Sigmoid colon (tissue), 7 donors: ENCODE measurements around the gene GNG2. TPM values are rescaled to one million over a fixed set of nuclear protein-coding genes. Genes with fewer than 3 reads are reported as not detected.

Experiments
- DNase-seq: peaks from one replicate; pipeline ENCODE4 v3.0.0-alpha.2; 2019
- H3K27ac ChIP-seq, 4 donors: fragments of 200-600 bp; sonication (generic); one replicate each; pipeline ENCODE4 v1.5.1; 2016 to 2019; ENCODE audit warnings: mild to moderate bottlenecking in 1 of 4
- H3K27me3 ChIP-seq, 3 donors: fragments of 200-600 bp; sonication (generic); one replicate each; pipeline ENCODE4 v1.5.1; 2019; ENCODE audit warnings: mild to moderate bottlenecking in 1 of 3
- H3K36me3 ChIP-seq, 4 donors: fragments of 200-600 bp; sonication (generic); one replicate each; pipeline ENCODE4 v1.5.1; 2016 to 2019
- H3K4me1 ChIP-seq, 4 donors: fragments of 200-600 bp; sonication (generic); one replicate each; pipeline ENCODE4 v1.5.1; 2017 to 2019
- H3K4me3 ChIP-seq, 4 donors: fragments of 200-600 bp; sonication (generic); one replicate each; pipeline ENCODE4 v1.5.1; 2017 to 2019; ENCODE audit warnings: mild to moderate bottlenecking in 2 of 4, moderate library complexity in 1 of 4
- H3K9me3 ChIP-seq, 4 donors: fragments of 200-600 bp in 3 of 4; sonication (generic) in 3 of 4; one replicate each; pipeline versions ENCODE4 v1.5.1 to v1.6.1; 2013 to 2019
- CTCF ChIP-seq, 4 experiments: fragments of 450-650 bp in 3 of 4; fragments of 200-600 bp in 1 of 4; IDR thresholded peaks; one replicate each; pipeline ENCODE4 v1.5.1; 2016 to 2019; ENCODE audit warnings: antibody characterized with exemption in 4 of 4, mild to moderate bottlenecking in 3 of 4, moderate library complexity in 2 of 4
- EP300 ChIP-seq, 4 donors: sonication (generic); formaldehyde crosslinking; IDR thresholded peaks; one replicate each; pipeline ENCODE4 v1.6.1; 2017; ENCODE audit warnings: antibody characterized with exemption in 4 of 4
- POLR2A ChIP-seq, 2 donors: fragments of 450-650 bp; IDR thresholded peaks; one replicate each; pipeline ENCODE4 v1.6.1; 2016; ENCODE audit warnings: antibody characterized with exemption in 2 of 2, mild to moderate bottlenecking in 2 of 2, moderate library complexity in 2 of 2
- POLR2AphosphoS5 ChIP-seq, 4 donors: sonication (generic); formaldehyde crosslinking; IDR thresholded peaks; one replicate each; pipeline ENCODE4 v1.6.1; 2017; ENCODE audit warnings: antibody characterized with exemption in 4 of 4
- WGBS, 2 donors: extraction: QIAGEN DNeasy Blood & Tissue Kit; methylation state at CpG; one replicate each; pipeline ENCODE4 v1.1.7; 2013; 5-methylcytosine and 5-hydroxymethylcytosine counted together
- intact Hi-C: fragments of 100-400 bp; cut with DNase I; formaldehyde crosslinking; loops from one replicate; pipeline ENCODE4 v1.15.1; 2023
- polyA plus RNA-seq, 3 donors: library from polyadenylated mRNA; stranded (reverse); fragments of 200-250 nt; gene quantifications; one replicate each; pipeline ENCODE4 v1.2.3, GENCODE V29; 2013
- total RNA-seq, 4 donors: library from RNA; depleted of rRNA; stranded (reverse); fragments of >200 nt; gene quantifications; one replicate each; pipeline ENCODE4 v1.1.0, GENCODE V29; 2016
- donor health status: healthy with polysubstance abuse.
- donor health status: Bipolar disorder and iron deficiency.
- donor health status: healthy.

The GNG2 gene
- total and polyA plus RNA-seq, 7 donors = 9.5 to 44.2 (median 27.3) TPM

GRCh38 chr14:51825926-51826325, 34.5 kb upstream of the GNG2 start:
- no peaks in the 10 kb centered on the region for H3K27me3 ChIP-seq
- no peaks in the 10 kb centered on the region for H3K36me3 ChIP-seq
- no peak for DNase-seq
- TF ChIP-seq POLR2AphosphoS5 (IDR thresholded peaks at IDR 0.05) (no peak), POLR2A (IDR thresholded peaks at IDR 0.05) (no peak)
- intact Hi-C loops = no loop called here
- no peak overlapping the region for H3K4me3 ChIP-seq
- H3K27ac ChIP-seq = no peak overlapping the region
- no peaks in the 10 kb centered on the region for H3K9me3 ChIP-seq
- peaks cover 0 to 24% (median 10%) of the 10 kb centered on the region in 4 donors for H3K4me1 ChIP-seq
- 98% methylated on average over 1 of the region's 1 CpG for WGBS, 2 donors

GRCh38 chr14:51828017-51828797, 32.2 kb upstream of the GNG2 start:
- DNase-seq = no peak
- 50 to 81% methylated on average over 8 of the region's 8 CpGs for WGBS, 2 donors
- H3K4me1 ChIP-seq = peaks cover 0 to 10% (median 3%) of the 10 kb centered on the region in 4 donors
- peaks cover 0 to 2% (median 0%) of the 10 kb centered on the region in 4 donors for H3K9me3 ChIP-seq
- intact Hi-C loops = no loop called here
- TF ChIP-seq POLR2AphosphoS5 (IDR thresholded peaks at IDR 0.05) = no peak
- TF ChIP-seq EP300 (IDR thresholded peaks at IDR 0.05) = no peak
- no peak for TF ChIP-seq POLR2A (IDR thresholded peaks at IDR 0.05)
- no peak for TF ChIP-seq CTCF (IDR thresholded peaks at IDR 0.05)
- no peaks in the 10 kb centered on the region for H3K27me3 ChIP-seq
- H3K27ac ChIP-seq = no peak overlapping the region
- no peaks in the 10 kb centered on the region for H3K36me3 ChIP-seq
- H3K4me3 ChIP-seq = no peak overlapping the region

GRCh38 chr14:51834240-51834639, 26.2 kb upstream of the GNG2 start:
- Histone ChIP-seq H3K9me3 (peaks cover 0 to 2% (median 0%) of the 10 kb centered on the region in 4 donors), H3K4me3 (no peak overlapping the region), H3K4me1 (no peaks in the 10 kb centered on the region), H3K36me3 (no peaks in the 10 kb centered on the region), H3K27ac (no peak overlapping the region), H3K27me3 (no peaks in the 10 kb centered on the region)
- DNase-seq = no peak
- TF ChIP-seq CTCF (IDR thresholded peaks at IDR 0.05) (no peak), POLR2AphosphoS5 (IDR thresholded peaks at IDR 0.05) (no peak), EP300 (IDR thresholded peaks at IDR 0.05) (no peak), POLR2A (IDR thresholded peaks at IDR 0.05) (no peak)
- intact Hi-C loops = no loop called here
- WGBS, 2 donors = 80 to 83% methylated on average over 8 of the region's 8 CpGs

- Histone ChIP-seq H3K9me3 (peaks cover 0 to 2% (median 0%) of the 10 kb centered on the region in 4 donors), H3K27me3 (no peaks in the 10 kb centered on the region), H3K36me3 (no peaks in the 10 kb centered on the region), H3K27ac (no peak overlapping the region), H3K4me3 (no peak overlapping the region), H3K4me1 (no peaks in the 10 kb centered on the region)
- intact Hi-C loops = no loop called here
- DNase-seq = no peak
- no peak for TF ChIP-seq CTCF (IDR thresholded peaks at IDR 0.05)
- TF ChIP-seq POLR2AphosphoS5 (IDR thresholded peaks at IDR 0.05) = no peak
- TF ChIP-seq EP300 (IDR thresholded peaks at IDR 0.05) = no peak
- no peak for TF ChIP-seq POLR2A (IDR thresholded peaks at IDR 0.05)
Observed at GRCh38 chr14:51836417-51836816, 24.0 kb upstream of the GNG2 start.

- TF ChIP-seq CTCF (IDR thresholded peaks at IDR 0.05) (no peak), EP300 (IDR thresholded peaks at IDR 0.05) (no peak), POLR2AphosphoS5 (IDR thresholded peaks at IDR 0.05) (no peak), POLR2A (IDR thresholded peaks at IDR 0.05) (no peak)
- DNase-seq = no peak
- H3K4me3 ChIP-seq = no peak overlapping the region
- intact Hi-C loops = no loop called here
- no peaks in the 10 kb centered on the region for H3K9me3 ChIP-seq
- H3K36me3 ChIP-seq = no peaks in the 10 kb centered on the region
- no peaks in the 10 kb centered on the region for H3K27me3 ChIP-seq
- 78 to 81% methylated on average over 6 of the region's 6 CpGs for WGBS, 2 donors
- H3K4me1 ChIP-seq = no peaks in the 10 kb centered on the region
- H3K27ac ChIP-seq = no peak overlapping the region
Observed at GRCh38 chr14:51844081-51844881, 16.1 kb upstream of the GNG2 start.
